WTC11 (cell line): ENCODE data around the gene WDR91.

Experiments used
- AFF4 ChIP-seq: sonication (generic); formaldehyde crosslinking; IDR thresholded peaks from 2 replicates; pipeline ENCODE4 v1.8.1; 2023; ENCODE audit warnings: mild to moderate bottlenecking, missing genetic modification reagents, borderline replicate concordance
- ATF3 ChIP-seq: sonication (generic); formaldehyde crosslinking; conservative IDR thresholded peaks from 2 replicates; pipeline ENCODE4 v1.8.1; 2022; ENCODE audit warnings: mild to moderate bottlenecking, missing genetic modification reagents
- CTCF ChIP-seq: fragments of 200-600 bp; IDR thresholded peaks from 2 replicates; pipeline ENCODE4 v1.8.0; 2022; ENCODE audit warnings: antibody characterized with exemption
- KAT7 ChIP-seq: sonication (generic); formaldehyde crosslinking; IDR thresholded peaks from 2 replicates; pipeline ENCODE4 v1.8.1; 2023; ENCODE audit warnings: missing genetic modification reagents, mild to moderate bottlenecking, borderline replicate concordance
- MAX ChIP-seq: sonication (generic); formaldehyde crosslinking; IDR thresholded peaks from 2 replicates; pipeline ENCODE4 v1.8.0; 2022; ENCODE audit warnings: mild to moderate bottlenecking, missing genetic modification reagents
- TCF7 ChIP-seq: sonication (generic); formaldehyde crosslinking; IDR thresholded peaks from 2 replicates; pipeline ENCODE4 v1.8.0; 2022; ENCODE audit warnings: mild to moderate bottlenecking, low read depth, missing genetic modification reagents, moderate library complexity

- TF ChIP-seq CTCF (no peak), ATF3 (no peak), MAX (no peak), KAT7 (CRISPR knock-in tag) (no peak), TCF7 (CRISPR knock-in tag) (no peak), AFF4 (no peak)
These were observed 31.2 kb downstream of the WDR91 start for GRCh38 chr7:135180122-135180521.
